Activated CD4-positive, CD25-positive, alpha-beta regulatory T cell treated with anti-CD3 and anti-CD28 coated beads, Interleukin-2, amount 50 U/mL, for 16 hours (primary cell): ENCODE data around the gene MAN2B2.

ENCODE experiments used
- DNase-seq: peaks from one replicate; pipeline ENCODE4 v3.0.0-alpha.2; 2020; ENCODE audit warnings: low read depth, low spot score

The MAN2B2 gene

DNA sequence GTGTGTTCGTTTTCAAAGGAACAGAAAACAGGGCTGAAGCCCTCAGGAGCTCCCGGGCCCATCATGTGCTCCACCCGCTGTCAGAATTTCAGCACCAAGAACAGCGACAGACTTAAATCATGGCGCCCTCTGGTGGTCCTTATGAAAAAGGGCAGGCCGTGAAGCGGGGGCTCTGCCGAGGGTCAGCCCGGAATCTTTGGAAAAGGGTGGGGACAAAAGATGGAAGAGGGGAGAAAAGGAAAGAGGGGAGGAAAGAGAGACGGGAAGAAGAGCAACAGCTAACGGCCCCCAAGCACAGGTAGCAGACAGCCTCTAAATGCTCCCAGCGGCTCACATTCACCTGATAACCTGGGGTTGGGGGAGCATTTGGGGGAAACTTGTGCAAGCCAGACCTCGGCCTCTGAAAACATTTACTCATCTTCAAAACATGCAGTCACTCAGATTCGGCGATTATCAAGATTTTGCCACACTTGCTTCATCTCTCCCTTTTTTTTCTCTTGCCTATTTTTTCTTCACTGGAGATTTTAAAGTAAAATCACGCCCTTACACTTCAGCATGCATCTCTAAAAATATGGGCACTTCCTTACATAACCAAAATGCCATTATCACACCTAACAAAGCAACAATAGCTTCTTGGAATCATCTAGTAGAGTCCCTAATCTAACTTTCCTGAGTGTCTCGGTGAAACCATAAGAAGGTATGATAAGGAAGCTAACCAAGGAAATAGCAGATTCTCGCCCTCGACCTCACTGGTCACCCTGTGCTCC is 28.1 kb upstream of the MAN2B2 start:
- DNase-seq: peak; percentile 31

DNA sequence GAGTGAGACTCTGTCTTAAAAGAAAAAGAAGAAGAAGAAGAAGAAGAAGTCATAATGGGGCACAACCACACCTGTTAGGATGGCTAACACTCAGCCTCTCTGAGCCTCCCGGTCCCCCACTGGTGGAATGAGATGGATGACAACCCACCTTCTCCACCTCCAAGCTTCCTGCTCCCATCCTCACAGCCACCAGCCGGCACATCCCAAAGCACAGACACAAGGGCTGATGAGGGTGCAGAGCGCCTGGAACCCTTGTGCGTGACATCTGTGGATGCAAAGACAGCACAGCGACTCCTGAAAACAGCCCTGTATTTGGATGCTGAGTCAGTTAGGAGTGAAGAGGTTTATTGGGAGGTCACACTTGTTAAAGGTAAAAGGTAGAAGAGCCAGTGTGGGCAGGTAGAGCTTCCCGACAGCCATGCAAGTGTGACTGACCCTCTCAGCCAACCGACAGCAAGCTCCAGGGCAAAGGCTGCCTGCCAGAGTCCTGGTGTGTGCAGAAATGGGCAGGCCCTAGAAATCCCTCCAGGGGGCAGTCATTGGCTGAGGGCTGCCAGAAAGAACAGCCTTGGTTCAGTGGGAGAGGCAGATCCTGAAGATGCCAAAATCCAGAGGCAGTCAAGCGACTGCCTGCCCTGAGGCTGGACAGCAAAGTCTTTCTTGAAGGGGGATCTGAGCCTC is 26.6 kb upstream of the MAN2B2 start:
- DNase-seq: no peak

DNA sequence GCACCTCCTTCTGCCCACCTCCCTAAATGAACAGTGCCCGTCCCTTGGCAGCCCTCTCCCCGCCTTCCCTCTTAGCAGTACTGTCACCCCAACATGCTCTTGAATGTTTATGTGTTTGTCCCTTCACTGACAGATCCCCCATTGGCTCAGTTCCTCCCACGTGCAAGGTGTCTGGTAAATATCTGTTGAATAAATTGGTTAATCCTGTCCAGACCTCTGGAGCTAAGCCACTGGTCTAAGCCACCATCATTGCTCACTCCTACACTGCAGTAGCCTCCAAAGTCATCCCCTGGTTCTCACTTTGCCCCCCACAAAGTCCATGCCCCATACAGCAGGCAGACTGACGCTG is 26.1 kb upstream of the MAN2B2 start:
- no peak for DNase-seq

DNA sequence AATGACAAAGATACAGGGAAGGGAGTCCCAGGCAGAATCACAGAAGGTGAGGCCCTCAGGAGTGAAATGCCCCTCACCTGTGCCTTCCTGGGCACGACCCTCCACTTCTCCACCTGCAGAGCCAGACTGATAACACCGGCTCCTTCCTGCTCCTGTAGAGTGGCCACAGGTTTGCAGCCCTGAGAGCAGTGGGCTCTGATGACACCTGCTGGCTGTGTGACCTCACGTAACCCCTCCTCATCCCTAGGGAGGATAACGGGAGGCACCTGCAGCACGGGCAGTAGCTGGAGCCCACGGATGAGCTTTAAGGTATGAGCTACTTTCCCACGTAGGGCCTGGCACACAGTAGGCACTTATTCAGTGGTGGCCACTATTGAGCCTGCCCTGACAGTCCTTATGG is 25.5 kb upstream of the MAN2B2 start:
- DNase-seq: no peak

DNA sequence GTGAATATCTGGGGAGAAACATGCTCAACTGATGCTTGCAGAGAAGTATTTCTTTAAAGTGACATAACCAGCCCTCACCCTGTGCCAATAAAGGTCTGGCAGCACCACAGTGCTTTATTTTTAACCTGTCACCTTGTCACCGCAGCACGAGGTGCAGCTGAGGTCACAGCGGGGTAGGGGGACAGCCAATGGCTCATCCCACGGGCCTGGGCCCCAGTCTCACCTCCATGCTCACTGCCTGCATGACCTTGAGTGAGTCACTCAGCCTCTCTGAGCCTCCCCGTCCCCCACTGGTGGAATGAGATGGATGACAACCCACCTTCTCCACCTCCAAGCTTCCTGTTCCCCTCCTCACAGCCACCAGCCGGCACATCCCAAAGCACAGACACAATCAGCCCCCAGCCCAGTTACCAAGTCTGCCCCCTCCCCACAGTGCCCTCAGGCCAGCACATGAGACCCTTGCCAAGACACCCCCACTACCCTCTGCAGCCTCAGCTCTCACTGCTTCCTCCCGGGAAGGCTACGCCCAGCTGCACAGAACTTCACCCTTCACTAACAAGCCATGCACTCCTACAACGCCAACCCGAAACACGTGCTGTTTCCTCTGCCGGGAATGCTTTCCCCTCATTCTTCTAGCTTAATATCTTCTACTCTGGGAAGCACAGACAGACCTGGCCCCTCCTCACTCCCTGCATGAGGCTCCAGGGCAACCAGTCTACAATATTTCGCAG is 24.9 kb upstream of the MAN2B2 start:
- no peak for DNase-seq

DNA sequence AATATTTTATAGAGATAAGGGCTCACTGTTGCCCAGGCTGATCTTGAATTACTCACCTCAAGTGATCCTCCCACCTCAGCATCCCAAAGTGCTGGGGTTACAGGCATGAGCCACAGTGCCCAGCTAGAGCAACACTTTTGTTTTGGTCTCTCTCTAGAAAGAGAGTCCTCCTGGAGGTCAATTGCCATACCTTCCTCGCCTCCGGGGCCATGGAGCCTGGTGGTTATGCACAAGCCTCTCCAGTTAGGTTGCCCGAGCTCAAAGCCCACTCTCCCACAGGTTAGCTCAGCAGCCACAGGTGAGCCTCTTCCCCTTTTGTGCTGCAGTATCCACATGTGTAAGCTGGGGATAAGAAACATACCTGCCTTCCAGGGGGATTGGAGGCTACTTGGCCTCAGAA is 24.2 kb upstream of the MAN2B2 start:
- no peak for DNase-seq

DNA sequence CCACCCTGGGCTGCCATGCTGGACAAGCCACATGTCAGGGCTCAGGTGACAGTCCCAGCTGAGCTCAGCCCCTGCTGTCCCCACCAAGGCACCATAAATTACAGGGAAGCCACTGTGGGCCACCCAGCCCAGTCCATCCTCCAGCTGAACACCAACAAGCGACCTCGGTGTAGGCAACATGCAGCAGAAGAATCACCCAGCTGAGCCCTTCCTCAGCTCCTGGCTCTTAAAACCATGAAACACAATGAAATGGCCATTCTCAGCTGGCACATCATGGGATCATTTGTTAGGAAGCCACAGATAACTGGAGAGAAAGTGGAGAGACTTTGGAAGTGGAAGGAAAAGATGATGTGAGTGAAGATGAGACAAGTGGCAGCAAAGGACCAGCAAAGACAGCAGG is 23.3 kb upstream of the MAN2B2 start:
- DNase-seq: no peak

DNA sequence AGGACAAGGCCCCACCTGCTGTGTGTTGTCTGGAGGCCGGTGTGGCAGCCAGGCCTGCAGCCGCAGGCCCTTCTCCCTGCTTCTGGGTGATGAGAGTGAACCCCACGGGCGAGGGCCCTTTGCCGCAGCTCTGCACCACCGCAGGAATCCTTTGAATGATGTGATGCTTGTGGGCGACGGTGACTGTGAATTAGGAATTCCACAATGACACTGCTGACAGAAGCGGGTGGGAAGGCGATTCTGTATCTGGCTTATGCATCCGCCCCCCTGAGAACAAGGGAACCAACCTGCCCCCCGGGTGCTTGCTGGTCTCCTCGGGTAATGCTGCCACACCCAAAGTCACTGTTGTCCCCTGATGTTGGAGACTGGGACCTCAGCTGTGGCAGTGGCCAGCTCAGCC is 19.5 kb upstream of the MAN2B2 start:
- no peak for DNase-seq

DNA sequence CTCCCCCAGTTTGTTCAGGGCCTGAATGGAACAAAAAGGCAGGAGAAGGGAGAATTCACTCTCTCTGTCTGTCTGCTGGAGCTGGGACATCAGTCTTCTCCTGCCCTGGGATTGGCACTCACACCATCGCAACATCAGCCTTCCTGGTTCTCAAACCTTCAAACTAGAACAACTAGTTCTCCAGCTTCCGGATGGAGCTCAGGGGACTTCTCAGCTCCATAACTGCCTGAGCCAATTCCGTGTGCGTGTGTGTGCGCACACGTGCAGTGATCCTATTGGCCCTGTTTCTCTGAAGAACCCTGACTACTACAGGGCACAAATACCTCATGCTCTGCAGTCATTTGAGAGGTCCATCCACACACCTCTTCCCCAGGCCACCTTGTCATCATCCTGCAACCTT is 18.7 kb upstream of the MAN2B2 start:
- no peak for DNase-seq

DNA sequence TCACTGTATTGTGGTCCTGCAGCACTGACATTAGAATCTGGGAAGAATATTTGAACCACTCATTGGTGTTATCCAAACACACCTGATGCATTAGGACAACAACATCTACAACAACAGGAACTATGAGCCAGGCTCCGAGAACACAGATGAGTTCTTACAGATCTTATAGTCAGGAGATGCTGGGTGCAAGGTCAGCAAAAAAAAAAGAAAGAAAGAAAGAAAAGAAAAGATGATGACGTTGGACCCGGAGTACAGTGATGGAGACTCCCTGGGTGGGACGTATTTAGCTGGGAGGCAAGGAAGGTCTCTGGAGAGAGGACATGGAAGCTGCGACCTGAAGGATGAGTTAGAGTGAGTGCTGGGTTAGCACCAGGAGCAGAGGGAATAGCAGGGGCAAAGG is 17.8 kb upstream of the MAN2B2 start:
- DNase-seq: no peak

DNA sequence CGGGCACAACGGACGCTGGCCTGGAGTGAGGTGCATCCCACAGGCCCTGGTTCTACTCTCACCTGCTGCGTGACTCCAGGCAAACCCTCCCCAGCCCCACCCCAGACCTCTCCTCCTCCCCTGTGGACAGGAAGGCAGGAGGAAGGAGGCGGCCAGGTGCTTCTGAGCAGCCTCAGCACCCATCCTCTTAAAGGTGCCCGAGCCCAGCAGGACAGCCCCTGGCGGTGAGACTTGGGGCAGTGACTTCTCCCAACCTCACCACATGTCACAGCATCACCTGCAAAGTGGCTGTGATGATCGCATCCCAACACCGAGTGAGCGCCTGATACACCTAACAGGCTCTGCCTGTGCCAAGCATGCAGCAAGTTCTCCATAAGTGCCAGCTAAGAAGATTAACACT is 17.1 kb upstream of the MAN2B2 start:
- no peak for DNase-seq

DNA sequence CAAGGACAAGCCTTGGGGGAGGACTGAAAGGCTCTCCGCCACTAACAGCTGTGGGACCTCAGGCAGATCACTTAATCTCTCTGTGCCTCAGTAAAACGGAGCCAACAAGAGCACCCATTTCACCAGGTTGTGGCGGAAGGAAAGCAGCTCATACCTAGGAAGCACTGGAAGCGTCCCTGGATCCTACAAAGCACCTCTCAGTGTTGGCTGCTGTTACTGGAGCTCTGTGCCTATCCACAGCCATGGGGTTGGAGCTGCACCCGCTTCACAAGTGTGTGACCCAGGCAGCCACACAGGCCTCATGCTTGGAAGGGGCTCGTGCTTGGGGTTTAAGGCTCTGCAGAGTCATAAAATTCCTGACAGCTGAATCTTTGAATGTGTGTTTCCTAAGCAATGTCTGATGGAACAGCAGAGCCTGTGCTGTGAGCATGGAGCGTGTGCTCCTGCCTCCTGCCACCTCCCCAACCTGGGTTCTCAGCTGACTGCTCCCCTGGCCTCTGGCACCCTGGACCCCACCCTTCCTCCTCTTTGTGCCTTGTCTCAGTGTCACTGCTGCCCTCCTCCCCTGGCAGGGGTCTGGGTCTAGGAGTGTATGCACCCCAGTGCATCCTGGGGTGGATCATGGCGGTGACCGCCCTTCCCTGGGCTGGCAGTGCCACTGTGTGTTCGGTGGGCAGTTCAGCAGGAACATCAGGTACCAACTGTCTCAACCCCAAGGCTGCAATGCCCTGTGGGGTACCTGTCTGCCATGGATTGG is 14.4 kb upstream of the MAN2B2 start:
- no peak for DNase-seq

DNA sequence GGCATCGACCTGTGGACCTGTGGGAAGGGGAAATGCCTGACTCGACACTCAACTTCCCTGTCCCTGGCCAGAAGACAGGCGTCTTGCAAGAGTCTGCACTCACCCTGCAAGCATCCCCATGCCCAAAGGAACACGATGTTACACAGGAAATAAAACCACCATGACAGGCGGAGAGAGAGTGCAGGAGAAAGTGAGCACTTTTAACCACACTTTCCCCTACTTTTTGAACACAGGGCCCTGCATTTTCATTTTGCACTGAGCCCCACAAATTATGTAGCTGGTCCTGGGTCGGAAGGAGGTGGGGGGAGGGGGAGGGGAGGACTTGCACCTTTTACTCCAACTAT is 13.8 kb upstream of the MAN2B2 start:
- no peak for DNase-seq

DNA sequence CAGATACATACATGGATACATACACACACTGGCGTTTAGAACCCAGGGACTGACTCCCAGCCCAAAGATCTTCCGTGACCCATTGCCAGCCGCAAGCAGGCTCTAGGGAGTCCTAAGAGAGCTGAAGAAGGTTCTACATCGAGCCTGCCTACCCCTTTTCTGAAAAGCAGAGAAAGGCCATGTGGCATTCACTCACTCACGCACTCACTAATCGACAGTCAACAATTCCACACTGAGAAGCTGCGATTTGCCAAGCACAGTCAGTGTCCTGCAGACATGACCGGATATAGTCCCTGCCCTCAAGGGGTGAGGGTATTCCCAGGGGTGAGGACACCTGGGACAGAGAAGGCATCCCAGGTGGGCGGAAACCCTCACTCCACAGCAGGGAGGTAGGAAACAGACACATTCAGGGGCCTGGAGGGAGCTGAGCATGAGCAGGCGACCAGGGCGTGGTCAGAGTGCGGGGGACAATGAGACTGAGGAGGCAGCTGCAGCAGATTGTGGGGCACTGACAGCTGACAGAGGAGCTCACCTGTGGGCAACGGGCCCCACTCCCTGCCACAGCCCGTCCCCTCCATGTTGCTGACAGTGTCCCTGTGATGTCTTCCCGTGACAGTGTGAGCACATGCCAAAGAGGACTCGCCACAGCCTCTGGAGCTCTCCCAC is 13.2 kb upstream of the MAN2B2 start:
- DNase-seq: no peak

DNA sequence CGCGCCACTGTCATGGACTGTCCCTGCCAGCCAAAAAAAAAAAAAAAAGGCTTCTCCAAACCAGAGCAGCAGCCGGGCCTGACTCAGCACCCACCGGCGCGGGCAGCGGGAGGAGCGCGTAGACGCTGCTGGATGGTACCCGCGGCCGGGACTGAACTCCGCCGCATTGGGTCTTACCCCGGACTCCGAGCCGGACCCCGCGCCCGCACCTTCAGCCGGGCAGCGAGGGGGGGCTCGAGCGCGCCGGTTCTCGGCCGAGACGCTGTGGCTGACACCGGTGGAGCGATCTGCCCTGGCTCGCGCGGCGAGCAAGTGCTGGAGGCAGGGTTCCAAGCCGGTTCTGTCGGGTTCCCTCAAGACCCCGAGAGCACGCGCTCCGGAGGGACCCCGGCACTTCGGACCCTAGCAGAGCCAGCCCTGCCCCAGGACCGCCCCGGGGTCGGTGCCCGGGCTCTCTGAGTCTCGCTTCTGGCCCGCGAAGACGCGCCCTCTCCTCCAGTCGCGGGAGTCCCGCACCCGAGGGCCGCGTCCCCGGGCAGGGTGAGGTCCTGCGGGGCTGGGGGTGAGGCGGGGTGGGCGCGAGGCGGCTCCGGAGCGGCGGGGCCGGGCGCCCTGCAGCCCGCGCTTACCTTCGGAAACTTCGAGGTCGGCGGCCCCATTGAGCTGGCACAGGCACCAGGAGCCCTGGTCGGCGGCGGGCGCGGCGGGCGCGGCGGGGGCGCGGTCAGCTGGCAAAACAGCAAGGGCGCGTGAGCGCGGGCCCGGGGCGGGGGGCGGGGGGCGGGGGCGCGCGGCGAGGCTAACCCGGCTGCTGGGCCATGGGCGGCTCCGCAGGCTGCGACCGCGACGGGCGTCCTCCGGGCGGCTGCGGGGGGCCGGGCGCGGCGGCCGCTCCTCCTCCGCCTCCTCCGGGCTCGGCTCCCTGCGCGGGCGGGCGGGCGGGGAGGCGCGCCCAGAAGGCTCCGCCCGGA is 11.8 kb upstream of the MAN2B2 start:
- DNase-seq: no peak

DNA sequence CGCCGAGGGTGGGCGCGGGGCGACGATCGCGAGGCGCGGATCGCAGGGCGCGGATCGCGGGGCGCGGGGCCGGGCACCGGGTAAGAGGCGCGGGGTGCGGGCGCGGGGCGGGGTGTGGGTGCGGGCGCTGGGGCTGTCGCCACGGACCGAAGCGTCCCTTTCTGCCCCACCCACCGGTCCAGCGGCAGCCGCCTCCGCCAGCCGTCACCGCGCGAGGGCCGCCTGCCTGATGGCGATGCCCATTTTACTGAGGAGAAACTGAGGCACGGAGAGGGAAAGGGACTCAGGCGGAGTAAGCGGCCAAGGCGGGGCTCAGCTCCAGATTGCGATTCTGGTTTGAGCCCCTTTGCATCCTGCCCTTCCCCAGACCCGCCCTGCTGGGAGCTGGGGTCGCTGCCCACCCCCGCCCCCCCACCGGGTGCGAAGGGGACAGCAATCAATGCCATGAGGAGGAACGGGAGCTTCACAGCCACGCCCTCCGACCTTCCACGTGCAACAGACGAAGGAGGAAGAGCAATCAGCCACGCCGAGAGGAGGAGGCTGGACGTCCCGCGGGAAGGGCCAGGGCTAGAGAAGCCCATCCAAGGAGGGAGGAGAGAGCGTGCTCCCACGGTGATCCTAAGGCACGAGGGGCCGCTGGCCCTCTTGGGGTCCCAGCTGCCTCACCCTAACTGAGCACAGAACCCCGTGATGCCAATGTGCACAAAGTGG is 10.9 kb upstream of the MAN2B2 start:
- DNase-seq: no peak

DNA sequence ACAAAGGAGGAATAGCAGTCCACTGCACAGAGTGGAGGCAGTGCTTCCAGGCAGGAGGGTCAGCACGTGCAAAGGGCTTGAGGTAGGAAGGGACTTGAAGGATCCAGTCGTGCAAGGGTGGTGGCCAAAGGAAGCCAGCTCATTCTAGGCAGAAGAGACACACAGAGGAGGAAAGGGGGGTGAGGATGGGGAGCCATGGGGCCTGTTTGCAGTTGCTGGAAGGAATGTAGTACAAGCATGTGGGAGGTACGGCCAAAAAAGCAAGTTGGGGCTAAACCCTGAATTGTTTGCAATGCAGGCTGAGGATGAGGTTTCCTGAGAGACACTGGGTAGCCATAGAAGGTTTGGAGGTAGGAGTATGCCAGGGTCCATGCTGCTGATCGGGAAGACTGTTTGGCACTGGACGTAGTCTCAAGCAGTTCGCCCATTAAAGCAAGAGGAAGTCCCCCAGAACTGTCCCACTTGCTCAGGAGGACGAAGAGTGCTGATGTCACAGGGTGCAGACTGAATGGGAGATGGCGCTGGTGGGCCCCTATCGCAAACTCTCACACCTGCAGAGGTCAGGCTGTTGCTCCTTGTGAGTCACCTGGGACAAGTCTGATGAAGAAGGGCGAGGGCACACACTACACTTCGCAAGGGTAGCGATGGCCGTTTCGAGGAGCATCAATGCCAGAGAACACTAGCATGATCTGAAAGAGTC is 9.1 kb upstream of the MAN2B2 start:
- DNase-seq: no peak

DNA sequence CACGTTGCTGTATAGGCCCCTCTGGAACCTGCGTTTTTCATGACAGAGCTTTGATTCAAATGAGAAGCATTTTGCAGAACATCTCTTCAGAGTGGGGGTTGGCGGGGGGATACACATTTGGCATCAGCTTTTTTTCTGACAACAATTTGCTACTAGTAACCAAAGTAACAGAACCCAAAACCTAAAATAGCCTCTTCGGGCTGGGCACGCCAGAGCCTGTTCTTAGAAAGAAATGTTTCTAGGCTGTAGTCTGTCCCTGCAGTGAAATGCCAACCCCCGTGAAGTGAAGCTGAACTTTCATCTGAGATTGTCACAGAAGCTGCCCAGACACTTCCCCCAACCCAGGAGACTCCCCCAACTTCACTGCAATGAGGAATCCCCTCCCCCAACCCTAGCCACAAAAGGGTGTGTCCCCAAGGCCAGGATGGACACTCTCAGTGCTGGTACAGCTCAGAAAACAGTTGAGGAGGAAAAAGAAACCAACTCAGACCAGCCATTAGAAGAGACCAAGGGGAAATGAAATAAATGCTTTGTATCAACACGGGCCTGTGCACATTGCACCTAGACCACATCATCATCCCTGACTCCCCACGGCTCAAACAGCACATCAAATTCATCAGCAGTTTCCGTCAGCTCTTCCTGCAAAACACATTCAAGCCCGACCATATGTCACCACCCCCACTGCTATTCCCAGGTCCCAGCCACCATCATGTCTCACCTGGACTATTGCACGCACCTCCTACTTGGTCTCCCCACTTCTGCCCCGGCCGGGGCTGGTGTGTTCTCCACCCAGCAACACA is 8.4 kb upstream of the MAN2B2 start:
- DNase-seq: no peak

DNA sequence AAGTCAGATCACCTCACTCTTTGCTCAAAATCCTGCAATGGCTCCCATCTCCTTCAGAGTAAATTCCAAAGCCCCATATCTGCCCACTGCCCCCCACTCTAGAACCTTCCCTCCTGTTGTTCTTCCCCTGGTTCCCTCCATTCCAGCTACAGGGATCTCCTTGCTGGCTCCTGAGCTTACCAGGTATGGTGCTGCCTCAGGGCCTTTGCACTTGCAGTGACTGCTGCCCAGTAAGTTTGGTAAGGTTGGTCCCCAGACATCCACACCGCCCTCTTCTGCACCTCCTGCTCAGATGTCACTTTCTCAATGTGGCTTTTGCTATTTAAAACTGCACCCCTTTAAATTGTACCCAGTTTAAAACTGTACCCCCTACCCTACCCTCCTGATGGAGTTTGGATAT is 7.8 kb upstream of the MAN2B2 start:
- no peak for DNase-seq
